ENCODE data around the gene CCDC51.
A peak's percentile ranks its signal among the peaks of the same experiment; 100 is the strongest.
"Not testable (repeated sequence)": the region's sequence is repeated elsewhere in the genome, so short reads cannot be mapped to it uniquely, and the experiment has no call there.

Gene CCDC51

GRCh38 chr3:48405971-48406370, 33.9 kb downstream of the CCDC51 start:
- DNase-seq (ENCODE audit: low read depth) = no peak

- DNase-seq (ENCODE audit: low read depth) = no peak
Measured at GRCh38 chr3:48405343-48405881, 34.5 kb downstream of the CCDC51 start.

DNA sequence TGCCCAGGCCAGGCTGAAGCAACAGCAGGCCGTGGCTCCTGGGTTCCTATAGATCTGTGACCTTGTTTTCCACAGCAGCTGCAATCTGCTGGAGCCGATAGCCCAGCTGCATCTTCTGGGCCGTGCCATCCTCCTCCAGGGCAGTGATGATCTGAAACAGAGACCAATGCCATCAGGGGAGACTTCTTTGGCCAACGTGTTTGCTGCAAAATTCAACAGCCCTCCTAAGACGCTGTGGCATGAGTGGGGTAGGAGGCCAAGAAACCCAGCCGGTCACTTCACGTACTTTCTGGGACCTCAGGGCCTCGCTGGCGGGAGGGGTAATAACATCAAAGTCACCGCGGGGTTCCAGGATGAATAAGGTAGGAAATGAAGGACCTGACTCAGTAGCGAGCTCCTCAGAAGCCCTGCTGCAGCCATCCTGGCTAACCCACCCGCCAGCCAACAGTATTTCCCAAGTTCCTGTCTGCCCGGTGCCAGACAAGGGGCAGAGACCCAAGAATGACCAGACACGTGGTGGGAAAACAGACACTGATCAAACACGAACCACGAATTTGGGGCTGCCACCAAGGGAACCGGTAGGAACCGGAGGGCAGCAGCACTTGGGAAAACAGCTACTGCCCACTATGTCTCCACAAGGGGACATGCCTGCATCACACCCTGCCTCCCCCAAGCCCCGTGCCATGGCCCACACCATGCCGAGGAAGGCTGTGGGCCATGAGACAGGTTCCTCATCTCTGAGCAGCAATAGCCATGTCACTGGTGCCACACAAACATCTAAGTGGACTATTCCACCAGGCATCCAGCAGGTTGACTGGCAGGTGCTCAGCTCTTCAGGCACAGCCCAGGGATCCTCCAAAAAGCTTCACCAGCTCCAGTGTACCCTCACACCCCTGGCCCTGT, 35.2 kb downstream of the CCDC51 start:
- no peak for DNase-seq (ENCODE audit: low read depth)

- DNase-seq (ENCODE audit: low read depth) = no peak
Measured at GRCh38 chr3:48403533-48404439, 36.1 kb downstream of the CCDC51 start.

DNA sequence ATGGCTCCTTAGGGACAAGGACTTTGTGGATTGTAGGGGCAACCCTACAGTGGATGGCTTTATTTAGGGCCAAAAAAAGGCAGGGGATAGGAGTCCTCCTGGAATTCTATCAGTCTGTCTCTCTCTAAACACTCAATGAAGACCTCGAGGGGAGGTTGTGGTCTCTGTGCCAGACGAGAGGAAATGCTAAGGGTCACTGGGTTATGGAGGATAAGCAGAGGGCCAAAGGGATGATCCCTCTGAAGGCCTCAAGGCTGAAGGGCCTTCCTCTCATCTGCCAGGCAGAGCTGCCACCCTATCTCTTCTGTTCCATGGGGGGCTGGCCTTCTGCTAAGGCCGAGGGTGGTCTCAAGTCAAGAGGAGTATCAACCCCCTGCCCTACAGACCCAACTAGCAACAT, 37.0 kb downstream of the CCDC51 start:
- DNase-seq (ENCODE audit: low read depth) = no peak

DNA sequence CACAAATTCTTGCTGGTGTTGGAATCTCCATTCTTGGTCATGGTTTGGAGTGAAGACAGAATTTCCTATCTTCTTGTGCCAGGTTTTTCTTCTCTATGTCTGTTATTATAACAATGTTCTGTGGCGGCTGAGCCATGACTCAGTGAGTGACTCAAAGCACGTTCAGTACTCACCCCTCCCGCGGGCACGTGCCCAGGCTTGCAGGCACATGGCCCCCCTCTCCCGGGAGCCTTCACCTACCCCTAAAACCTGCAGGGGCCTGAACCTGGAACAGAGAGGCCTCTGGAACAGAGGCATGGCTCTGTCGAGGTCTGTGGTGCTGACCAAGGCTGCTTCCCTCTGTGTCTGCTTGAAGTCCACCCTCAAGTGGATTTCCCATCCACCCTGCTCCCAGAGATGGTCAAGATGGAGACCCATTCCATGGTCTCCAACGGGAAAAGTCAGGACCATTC, 37.6 kb downstream of the CCDC51 start:
- no peak for DNase-seq (ENCODE audit: low read depth)

- not testable (repeated sequence) for DNase-seq (ENCODE audit: low read depth)
Measured at GRCh38 chr3:48401434-48401901, 38.5 kb downstream of the CCDC51 start.

DNA sequence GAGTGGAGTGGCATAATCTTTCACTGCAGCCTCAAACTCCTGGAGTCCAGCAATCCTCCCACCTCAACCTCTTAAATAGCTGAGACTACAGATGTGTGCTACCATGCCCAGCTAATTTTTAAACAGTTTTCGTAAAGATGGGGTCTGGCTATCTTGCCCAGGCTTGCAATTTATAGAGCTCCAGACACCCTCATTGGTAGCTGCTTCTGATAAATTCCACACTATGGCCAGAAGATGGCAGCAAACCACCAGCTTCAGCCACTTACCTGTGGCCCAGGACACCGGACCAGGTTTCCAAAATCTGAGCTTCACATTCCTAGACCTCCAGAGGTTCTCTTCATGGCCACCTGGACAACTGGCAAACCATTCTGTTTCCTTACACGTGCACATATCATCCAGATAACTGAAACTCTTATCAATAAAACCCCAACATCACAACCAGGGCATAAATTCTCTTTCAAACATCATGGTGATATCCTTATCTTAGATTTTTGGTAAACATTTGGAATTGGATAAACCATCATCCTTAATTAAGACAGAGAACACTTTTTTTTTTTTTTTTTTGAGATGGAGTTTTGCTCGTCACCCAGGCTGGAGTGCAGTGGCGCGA, 39.0 kb downstream of the CCDC51 start:
- DNase-seq (ENCODE audit: low read depth) = peak; percentile 48

DNA sequence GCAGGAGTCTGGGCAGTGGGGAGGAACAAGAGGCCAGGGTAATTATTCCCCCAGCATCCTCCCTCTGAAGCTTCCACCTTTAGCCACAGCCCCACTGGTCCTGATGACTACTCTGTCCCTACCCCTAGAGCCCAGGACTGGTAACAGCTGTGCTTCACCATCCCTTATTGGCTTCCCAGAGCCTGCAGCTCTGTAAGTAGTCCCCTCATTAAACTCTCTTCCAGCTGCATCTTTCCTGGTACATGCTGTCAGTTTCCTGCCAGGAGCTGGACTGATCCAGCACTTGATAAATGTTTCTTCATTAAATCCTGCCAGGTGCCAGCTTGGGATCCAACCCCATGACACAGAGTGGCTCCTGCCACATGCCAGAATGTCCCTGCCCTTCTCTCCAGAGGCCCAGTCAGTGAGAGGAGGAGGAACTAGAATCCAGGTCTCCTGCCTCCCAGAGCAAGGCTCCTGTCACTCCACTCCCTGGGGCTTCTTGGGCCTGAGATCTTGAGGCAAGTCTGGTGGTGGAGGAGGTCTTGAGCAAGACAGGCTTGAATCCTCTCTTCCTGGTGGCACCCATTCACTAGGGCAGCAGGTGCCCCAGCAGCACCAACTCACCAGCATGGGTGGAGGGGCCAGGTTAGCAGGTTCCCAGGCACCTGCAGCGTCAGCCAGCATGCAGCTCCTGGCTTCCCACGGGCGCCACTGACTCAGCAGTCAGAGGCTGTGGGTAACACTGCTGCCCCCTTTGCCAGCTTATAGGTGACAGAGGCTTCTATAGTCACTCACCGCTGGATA, 40.3 kb downstream of the CCDC51 start:
- no peak for DNase-seq (ENCODE audit: low read depth)

- no peak for DNase-seq (ENCODE audit: low read depth)
Measured at GRCh38 chr3:48398701-48399386, 41.1 kb downstream of the CCDC51 start.

GRCh38 chr3:48397767-48398681, 41.9 kb downstream of the CCDC51 start:
- no peak for DNase-seq (ENCODE audit: low read depth)

- DNase-seq (ENCODE audit: low read depth) = no peak
Measured at GRCh38 chr3:48395714-48396113, 44.2 kb downstream of the CCDC51 start.

DNA sequence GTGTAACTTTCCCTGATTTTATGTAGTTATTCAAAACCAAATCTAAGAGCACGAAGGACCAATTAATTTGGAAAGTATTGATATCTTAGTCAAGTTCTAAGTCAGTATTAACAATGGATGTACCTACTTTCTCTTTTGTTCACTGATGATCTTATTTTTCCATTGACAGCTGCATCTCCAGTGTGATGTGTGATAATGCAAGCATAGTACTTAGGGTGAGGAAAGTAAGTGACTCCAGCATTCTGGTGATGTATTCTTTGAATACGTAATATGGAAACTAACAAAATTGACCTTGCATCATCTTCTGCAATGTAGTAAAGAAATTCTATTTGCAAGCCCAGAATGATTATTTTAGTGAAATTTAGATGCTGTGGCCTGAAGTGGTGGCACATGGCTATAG, 45.5 kb downstream of the CCDC51 start:
- no peak for DNase-seq (ENCODE audit: low read depth)

GRCh38 chr3:48388966-48389365, 51.0 kb downstream of the CCDC51 start:
- DNase-seq (ENCODE audit: low read depth) = no peak

DNA sequence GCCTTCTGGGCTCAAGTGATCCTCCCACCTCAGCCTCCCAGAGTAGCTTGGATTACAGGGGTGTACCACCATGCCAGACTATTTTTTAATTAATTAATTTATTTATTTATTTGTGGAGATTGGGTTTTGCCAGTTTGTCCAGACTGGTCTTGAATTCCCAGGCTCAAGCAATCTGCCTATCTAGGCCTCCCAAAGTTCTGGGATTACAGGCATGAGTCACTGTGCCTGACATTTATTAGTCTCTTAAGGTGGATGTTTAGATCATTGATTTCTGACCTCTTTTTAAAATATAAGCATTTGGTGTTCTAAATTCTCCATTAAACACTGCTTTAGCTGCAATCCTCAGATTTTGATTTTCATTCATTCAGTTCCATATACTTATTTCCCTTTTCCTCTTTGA, 52.3 kb downstream of the CCDC51 start:
- DNase-seq (ENCODE audit: low read depth) = no peak

All from activated T-cell treated with anti-CD3 and anti-CD28 coated beads for 1 hour (primary cell).